ENCODE data around the gene CENPK. TPM values are rescaled to one million over a fixed set of nuclear protein-coding genes. Genes with fewer than 3 reads are reported as not detected.

The CENPK gene
- total and polyA plus RNA-seq, 9 of the 15 experiments (the other 6 are each of a cell fraction or from before 2014, with no cell fraction given), result 30.8 to 134 (median 69.0) TPM

GRCh38 chr5:65474130-65474711 lies 88.7 kb downstream of the CENPK start (continued):
- TF ChIP-seq, protein P1, sequence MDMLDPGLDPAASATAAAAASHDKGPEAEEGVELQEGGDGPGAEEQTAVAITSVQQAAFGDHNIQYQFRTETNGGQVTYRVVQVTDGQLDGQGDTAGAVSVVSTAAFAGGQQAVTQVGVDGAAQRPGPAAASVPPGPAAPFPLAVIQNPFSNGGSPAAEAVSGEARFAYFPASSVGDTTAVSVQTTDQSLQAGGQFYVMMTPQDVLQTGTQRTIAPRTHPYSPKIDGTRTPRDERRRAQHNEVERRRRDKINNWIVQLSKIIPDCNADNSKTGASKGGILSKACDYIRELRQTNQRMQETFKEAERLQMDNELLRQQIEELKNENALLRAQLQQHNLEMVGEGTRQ (CRISPR knock-in tag; IDR thresholded peaks at IDR 0.05), result no peak
- no peak for TF ChIP-seq CREB3 (tag; conservative IDR thresholded peaks at IDR 0.05; ENCODE audit: low read depth)
- no peak for TF ChIP-seq DMBX1 (CRISPR knock-in tag; IDR thresholded peaks at IDR 0.05; ENCODE audit: borderline replicate concordance)
- TF ChIP-seq CBX1 (IDR thresholded peaks at IDR 0.05; ENCODE audit: low read depth), result no peak
- TF ChIP-seq ZNF212 (CRISPR knock-in tag; IDR thresholded peaks at IDR 0.05), result no peak
- TF ChIP-seq RBM14 (IDR thresholded peaks at IDR 0.05; ENCODE audit: borderline replicate concordance, insufficient read depth, low read depth, low read length), result no peak
- TF ChIP-seq, protein P2, sequence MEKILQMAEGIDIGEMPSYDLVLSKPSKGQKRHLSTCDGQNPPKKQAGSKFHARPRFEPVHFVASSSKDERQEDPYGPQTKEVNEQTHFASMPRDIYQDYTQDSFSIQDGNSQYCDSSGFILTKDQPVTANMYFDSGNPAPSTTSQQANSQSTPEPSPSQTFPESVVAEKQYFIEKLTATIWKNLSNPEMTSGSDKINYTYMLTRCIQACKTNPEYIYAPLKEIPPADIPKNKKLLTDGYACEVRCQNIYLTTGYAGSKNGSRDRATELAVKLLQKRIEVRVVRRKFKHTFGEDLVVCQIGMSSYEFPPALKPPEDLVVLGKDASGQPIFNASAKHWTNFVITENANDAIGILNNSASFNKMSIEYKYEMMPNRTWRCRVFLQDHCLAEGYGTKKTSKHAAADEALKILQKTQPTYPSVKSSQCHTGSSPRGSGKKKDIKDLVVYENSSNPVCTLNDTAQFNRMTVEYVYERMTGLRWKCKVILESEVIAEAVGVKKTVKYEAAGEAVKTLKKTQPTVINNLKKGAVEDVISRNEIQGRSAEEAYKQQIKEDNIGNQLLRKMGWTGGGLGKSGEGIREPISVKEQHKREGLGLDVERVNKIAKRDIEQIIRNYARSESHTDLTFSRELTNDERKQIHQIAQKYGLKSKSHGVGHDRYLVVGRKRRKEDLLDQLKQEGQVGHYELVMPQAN (IDR thresholded peaks at IDR 0.05; ENCODE audit: borderline replicate concordance), result no peak

Data from K562 (cell line).